Endometrial microvascular endothelial cells (primary cell): ENCODE results near the gene PRODH2. TPM values are rescaled to one million over a fixed set of nuclear protein-coding genes. Genes with fewer than 3 reads are reported as not detected.

Experiments
- in situ Hi-C: cut with HindIII; loops from 2 replicates; pipeline ENCODE4 v1.10.0; 2017; ENCODE audit warnings: low sequenced_read_pairs, low pct_unique_long_range_greater_than_20kb; ENCODE audit errors: inconsistent ontology term
- total RNA-seq: library from RNA; depleted of rRNA; stranded (reverse); fragments of >200 nt; gene quantifications from one replicate; pipeline ENCODE4 v1.2.3, GENCODE V29; 2015; ENCODE audit errors: inconsistent ontology term

The PRODH2 gene
- total RNA-seq, 1 donor from 2014 or later, result not detected

- in situ Hi-C loops, result no loop called here
Observed at GRCh38 chr19:35751839-35752745, 60.6 kb downstream of the PRODH2 start.

- in situ Hi-C loops, result no loop called here
Observed at GRCh38 chr19:35750167-35750566, 62.5 kb downstream of the PRODH2 start.

Other genes starting within 250 kb of the PRODH2 start
- gene ATP4A, start 249.2 kb downstream of the PRODH2 start, total RNA-seq, result not detected
- gene PMIS2, start 226.7 kb downstream of the PRODH2 start, total RNA-seq, result not detected
- 20.8 TPM for gene HAUS5, start 200.1 kb downstream of the PRODH2 start, total RNA-seq
- 84.6 TPM for gene RBM42, start 183.8 kb downstream of the PRODH2 start, total RNA-seq
- not detected for gene ETV2, start 171.1 kb downstream of the PRODH2 start, total RNA-seq
- 610 TPM for gene COX6B1, start 164.5 kb downstream of the PRODH2 start, total RNA-seq
- gene UPK1A, start 146.3 kb downstream of the PRODH2 start, total RNA-seq, result not detected
- not detected for gene ZBTB32, start 108.3 kb downstream of the PRODH2 start, total RNA-seq
- gene KMT2B, start 94.8 kb downstream of the PRODH2 start, total RNA-seq, result 11.1 TPM
- gene IGFLR1, start 70.4 kb downstream of the PRODH2 start, total RNA-seq, result 2.0 TPM
- 7.4 TPM for gene U2AF1L4, start 67.4 kb downstream of the PRODH2 start, total RNA-seq
- 36.0 TPM for gene PSENEN, start 67.2 kb downstream of the PRODH2 start, total RNA-seq
- gene LIN37, start 64.3 kb downstream of the PRODH2 start, total RNA-seq, result 13.1 TPM
- not detected for gene HSPB6, start 55.8 kb downstream of the PRODH2 start, total RNA-seq
- 7.2 TPM for gene PROSER3, start 54.7 kb downstream of the PRODH2 start, total RNA-seq
- 0.19 TPM for gene ARHGAP33, start 37.3 kb downstream of the PRODH2 start, total RNA-seq
- gene NPHS1, start 39.7 kb upstream of the PRODH2 start, total RNA-seq, result not detected
- gene KIRREL2, start 44.1 kb upstream of the PRODH2 start, total RNA-seq, result not detected
- gene APLP1, start 55.7 kb upstream of the PRODH2 start, total RNA-seq, result 9.4 TPM
- 6.6 TPM for gene NFKBID, start 87.7 kb upstream of the PRODH2 start, total RNA-seq
- gene HCST, start 89.7 kb upstream of the PRODH2 start, total RNA-seq, result not detected
- not detected for gene TYROBP, start 95.5 kb upstream of the PRODH2 start, total RNA-seq
- 2.5 TPM for gene LRFN3, start 123.5 kb upstream of the PRODH2 start, total RNA-seq
- gene SDHAF1, start 182.3 kb upstream of the PRODH2 start, total RNA-seq, result 17.0 TPM
- not detected for gene SYNE4, start 196.0 kb upstream of the PRODH2 start, total RNA-seq
- 36.1 TPM for gene ALKBH6, start 201.4 kb upstream of the PRODH2 start, total RNA-seq
- gene CLIP3, start 220.0 kb upstream of the PRODH2 start, total RNA-seq, result 5.9 TPM
- 5.4 TPM for gene THAP8, start 241.4 kb upstream of the PRODH2 start, total RNA-seq
- 11.5 TPM for gene WDR62, start 242.1 kb upstream of the PRODH2 start, total RNA-seq